ENCODE results near the gene CIRBP.

CIRBP gene

DNA sequence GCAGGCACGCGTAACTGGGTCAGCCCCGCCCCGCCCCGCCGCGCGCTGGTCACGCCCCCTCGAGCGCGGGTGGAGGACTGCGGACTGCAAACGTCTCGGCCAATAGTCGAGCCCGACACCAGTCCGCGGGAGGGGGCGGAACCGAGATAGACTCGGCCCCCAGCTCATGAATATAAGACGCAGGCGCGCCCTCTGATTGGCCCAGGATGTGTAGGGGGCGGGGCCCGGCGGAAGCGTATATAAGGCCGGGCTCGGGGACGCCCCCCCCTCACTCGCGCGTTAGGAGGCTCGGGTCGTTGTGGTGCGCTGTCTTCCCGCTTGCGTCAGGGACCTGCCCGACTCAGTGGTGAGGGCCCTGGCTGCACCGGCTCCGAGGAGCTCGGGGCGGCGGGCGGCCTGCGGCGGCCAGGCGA, at the start of gene CIRBP:
TSS of gene CIRBP (plus strand) at position 268 of the 413 bp plus-strand sequence. CDS start 1,602 bp downstream, outside the sequence.
- no peaks in the 10 kb centered on the region for H3K27me3 Mint-ChIP-seq
- ATAC-seq (ENCODE audit: low read depth) (peak; percentile 61), DNase-seq (ENCODE audit: low spot score in 2 of 2) (peak; percentile 97 to 100)
- peaks cover 58% of the 10 kb centered on the region for H3K4me1 Mint-ChIP-seq
- H3K4me3 Mint-ChIP-seq, result peak within 1 kb of the TSS; percentile 85
- H3K27ac Mint-ChIP-seq, result peak within 1 kb of the TSS; percentile 98
- H3K36me3 Mint-ChIP-seq, result peaks cover 33% of the 10 kb centered on the region
- no peaks in the 10 kb centered on the region for H3K9me3 Mint-ChIP-seq

DNA sequence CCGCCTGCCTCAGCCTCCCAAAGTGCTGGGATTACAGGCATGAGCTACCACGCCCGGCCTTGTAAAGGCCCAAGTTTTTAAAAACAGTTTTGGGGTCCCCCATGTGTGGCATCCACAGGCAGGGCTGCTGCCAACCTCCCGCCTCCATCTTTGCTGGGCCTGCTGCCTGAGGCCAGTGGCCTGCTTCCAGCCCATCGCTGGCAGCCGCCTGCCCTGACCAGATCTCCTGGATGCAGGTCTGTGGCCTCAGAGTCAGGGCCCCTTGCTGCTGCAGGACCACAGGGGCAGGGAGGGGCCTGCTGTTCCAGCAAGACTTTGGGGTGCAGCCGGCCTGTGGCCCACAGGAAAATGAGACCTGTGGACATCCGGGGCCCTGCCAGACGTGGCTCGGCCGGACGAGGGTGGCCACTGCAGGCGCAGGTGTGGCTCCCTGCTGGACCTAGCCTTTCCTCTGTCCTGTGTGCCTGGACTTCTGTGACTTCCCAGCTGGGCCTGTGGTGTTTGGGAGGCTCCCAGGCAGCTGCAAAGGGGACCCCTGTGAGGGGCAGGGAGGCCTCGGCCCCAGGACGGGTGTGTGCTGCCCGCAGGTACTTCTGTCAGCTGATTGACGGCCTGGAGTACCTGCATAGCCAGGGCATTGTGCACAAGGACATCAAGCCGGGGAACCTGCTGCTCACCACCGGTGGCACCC, 49.2 kb upstream of the CIRBP start:
- no peak for ATAC-seq (ENCODE audit: low read depth)
- H3K27me3 Mint-ChIP-seq, result no peaks in the 10 kb centered on the region
- H3K9me3 Mint-ChIP-seq, result no peaks in the 10 kb centered on the region
- peaks cover 2% of the 10 kb centered on the region for H3K4me1 Mint-ChIP-seq
- no peak overlapping the region for H3K4me3 Mint-ChIP-seq
- no peak for DNase-seq (ENCODE audit: low spot score in 2 of 2)
- H3K36me3 Mint-ChIP-seq, result no peaks in the 10 kb centered on the region
- no peak overlapping the region for H3K27ac Mint-ChIP-seq

DNA sequence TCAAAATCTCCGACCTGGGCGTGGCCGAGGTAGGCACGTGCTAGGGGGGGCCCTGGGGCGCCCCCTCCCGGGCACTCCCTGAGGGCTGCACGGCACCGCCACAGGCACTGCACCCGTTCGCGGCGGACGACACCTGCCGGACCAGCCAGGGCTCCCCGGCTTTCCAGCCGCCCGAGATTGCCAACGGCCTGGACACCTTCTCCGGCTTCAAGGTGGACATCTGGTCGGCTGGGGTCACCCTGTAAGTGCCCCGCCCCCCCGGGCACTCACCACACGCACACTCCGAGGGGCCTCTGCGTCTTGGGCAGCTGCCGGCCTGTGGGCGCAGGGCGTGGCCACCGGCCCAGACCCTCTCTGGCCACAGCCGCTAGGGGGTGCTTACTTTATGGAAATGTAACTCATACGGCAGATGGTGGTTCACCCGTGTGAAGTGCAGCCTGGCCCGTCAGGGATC, 48.6 kb upstream of the CIRBP start:
- Mint-ChIP-seq H3K4me3 (no peak overlapping the region), H3K36me3 (no peaks in the 10 kb centered on the region), H3K27ac (no peak overlapping the region), H3K9me3 (no peaks in the 10 kb centered on the region), H3K27me3 (no peaks in the 10 kb centered on the region), H3K4me1 (peaks cover 2% of the 10 kb centered on the region)
- ATAC-seq (ENCODE audit: low read depth) (no peak), DNase-seq (ENCODE audit: low spot score in 2 of 2) (no peak)

DNA sequence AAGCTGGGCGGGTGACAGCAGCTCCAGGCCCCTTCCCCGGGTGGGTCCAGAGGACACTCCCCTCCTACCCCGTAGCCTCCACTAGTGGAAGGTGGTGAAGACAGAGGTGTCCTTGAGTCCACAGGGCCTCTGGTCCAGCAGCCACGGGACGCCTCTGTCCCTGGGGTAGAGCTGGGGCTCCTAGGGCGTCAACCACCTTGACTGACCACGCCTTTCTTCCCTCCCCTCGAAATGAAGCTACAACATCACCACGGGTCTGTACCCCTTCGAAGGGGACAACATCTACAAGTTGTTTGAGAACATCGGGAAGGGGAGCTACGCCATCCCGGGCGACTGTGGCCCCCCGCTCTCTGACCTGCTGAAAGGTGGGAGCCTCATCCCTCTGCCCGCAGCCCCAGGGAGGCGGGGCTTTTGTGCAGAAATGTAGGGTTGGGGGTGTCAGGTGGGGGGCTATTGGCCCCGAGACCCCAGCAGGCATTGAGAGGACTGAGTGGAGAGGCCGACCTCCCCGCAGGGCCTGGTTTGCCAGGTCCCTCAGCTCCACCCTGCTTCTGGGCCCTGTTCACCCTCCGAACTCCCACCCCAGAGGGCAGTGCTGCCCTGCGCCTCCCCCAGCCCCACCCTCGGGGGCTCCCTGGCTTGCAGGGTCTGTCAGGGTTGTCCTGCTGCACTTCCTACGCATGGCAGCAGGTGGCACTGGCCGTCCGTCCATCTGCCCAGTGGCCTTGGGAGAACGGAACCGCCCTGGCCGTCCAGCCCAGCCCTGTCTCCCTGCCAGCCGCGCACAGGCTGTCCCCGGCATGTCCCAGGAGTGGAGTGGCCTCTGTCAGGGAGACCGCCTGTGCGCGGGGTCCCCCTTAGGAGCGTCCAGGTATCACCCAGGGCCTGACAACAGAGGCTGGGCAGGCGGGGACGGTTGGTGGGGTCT, 47.9 kb upstream of the CIRBP start:
- Mint-ChIP-seq H3K4me1 (no peaks in the 10 kb centered on the region), H3K36me3 (no peaks in the 10 kb centered on the region), H3K9me3 (no peaks in the 10 kb centered on the region), H3K27me3 (no peaks in the 10 kb centered on the region), H3K4me3 (no peak overlapping the region), H3K27ac (no peak overlapping the region)
- no peak for DNase-seq (ENCODE audit: low spot score in 2 of 2)
- no peak for ATAC-seq (ENCODE audit: low read depth)

DNA sequence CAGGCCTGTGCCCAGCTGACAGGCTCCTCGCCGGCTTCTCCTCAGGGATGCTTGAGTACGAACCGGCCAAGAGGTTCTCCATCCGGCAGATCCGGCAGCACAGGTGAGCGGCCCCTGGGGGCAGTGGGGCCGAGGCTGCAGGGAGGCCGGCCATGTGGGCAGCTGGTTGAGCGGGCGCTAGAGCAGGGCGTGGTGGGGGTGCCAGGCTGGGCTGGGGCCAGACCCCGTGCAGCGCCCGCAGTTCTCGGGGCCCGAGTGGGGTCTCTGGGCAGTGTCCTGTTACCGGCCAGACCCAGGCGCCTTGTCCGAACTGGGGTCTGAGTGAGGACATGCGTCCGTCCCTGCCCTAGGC, 47.3 kb upstream of the CIRBP start:
- Mint-ChIP-seq H3K4me3 (no peak overlapping the region), H3K9me3 (no peaks in the 10 kb centered on the region)
- ATAC-seq (ENCODE audit: low read depth), result no peak

DNA sequence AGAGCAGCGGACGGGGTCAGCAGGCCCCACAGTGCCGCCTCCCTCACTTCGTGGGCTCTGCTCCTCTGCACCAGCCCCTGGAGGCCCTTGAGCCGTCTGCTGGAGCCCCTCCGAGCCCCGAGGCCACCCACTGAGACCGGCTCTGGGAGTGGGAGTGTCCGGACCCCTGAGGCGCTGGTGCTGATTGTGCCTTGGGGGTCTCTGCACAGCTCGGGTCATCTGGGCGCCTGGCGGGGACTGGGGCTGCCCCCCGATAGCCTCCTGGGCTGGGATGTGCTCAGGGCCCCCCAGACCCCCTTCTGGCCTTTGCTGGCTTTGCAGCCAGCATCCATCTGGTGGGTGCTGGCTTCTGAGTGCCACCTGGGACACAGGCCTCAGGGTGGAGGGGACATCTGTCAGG, 46.7 kb upstream of the CIRBP start:
- H3K4me1 Mint-ChIP-seq, result no peaks in the 10 kb centered on the region
- no peaks in the 10 kb centered on the region for H3K36me3 Mint-ChIP-seq
- H3K4me3 Mint-ChIP-seq, result no peak overlapping the region
- peak; percentile 27 for ATAC-seq (ENCODE audit: low read depth)
- no peak for DNase-seq (ENCODE audit: low spot score in 2 of 2)
- H3K27ac Mint-ChIP-seq, result no peak overlapping the region
- H3K27me3 Mint-ChIP-seq, result no peaks in the 10 kb centered on the region
- H3K9me3 Mint-ChIP-seq, result no peaks in the 10 kb centered on the region

More for the DNA sequence above, 47.3 kb upstream of the CIRBP start:
- no peak overlapping the region for H3K27ac Mint-ChIP-seq
- H3K4me1 Mint-ChIP-seq, result no peaks in the 10 kb centered on the region
- H3K36me3 Mint-ChIP-seq, result no peaks in the 10 kb centered on the region
- H3K27me3 Mint-ChIP-seq, result no peaks in the 10 kb centered on the region
- no peak for DNase-seq (ENCODE audit: low spot score in 2 of 2)

DNA sequence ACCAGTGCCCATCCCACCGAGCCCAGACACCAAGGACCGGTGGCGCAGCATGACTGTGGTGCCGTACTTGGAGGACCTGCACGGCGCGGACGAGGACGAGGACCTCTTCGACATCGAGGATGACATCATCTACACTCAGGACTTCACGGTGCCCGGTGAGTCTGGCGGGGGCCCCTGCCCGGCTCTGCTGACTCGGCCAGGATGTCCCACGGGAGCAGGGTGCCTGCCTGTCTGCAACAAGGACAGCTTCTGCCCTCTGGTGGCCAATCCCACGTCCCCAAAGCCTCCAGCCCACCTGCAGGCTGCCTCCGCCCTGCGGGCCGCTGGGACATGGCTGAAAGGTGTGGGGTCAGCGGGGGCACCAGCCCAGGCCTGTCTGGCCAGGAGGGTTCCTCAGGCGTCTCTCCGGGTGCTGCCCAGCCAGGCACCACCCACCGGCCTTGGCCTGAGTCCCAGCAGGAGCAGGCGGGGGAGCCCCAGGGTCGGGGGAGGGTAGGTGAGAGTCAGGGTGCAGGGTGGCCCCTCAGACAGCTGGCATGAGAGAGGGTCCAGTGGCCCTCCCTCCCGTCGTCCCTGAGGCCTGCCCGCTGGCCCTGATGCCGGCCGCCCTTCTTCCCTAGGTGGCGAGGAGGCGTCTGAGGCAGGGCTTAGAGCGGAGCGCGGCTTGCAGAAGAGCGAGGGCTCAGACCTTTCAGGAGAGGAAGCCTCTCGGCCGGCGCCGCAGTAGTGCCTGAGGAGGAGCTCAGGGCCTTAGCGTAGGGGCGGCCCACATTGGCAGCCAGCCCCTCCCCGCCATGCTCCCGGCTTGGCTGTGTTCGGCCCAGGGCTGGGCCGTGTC, 45.9 kb upstream of the CIRBP start:
- Mint-ChIP-seq H3K9me3 (no peaks in the 10 kb centered on the region), H3K27me3 (no peaks in the 10 kb centered on the region), H3K27ac (no peak overlapping the region), H3K4me1 (no peaks in the 10 kb centered on the region), H3K36me3 (peaks cover 3% of the 10 kb centered on the region), H3K4me3 (no peak overlapping the region)
- ATAC-seq (ENCODE audit: low read depth) (peak; percentile 63), DNase-seq (ENCODE audit: low spot score in 2 of 2) (no peak)

DNA sequence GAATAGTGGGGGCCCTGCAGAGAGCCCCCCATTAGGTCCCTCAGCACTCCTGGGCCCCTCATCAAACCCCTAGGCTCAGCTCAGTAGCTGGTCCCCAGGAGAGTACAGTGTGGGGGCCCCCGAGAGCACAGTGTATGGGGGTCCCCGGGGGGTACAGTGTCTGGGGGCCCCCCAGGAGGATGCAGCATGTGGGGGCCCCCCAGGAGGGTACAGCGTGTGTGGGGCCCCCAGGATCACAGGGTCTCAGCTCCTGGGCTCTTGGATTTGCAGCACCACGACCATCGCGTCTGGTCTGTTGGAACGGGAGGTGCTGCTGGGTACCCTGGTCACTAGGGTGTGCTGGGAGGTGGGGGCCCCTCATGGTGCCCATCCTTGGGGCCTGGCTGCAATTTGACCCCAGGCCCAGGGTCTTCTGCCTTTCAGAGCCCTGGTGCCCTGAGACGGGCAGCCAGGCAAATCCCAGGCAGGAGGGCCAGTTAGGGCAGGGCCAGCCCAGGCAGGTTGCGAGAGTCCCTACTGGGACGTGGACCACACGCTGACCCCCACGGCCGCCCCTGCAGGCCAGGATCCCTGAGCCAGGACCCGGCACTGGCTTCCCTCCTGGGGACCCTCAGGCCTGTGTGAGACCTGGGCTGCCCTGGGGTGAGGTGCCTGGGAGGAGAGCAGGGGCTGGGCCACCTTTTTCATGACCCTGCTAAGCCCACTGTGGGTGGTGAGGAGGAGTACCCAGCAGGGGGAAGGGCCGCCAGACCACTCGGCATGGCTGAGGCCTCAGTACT, 44.9 kb upstream of the CIRBP start:
- DNase-seq (ENCODE audit: low spot score in 2 of 2) (no peak), ATAC-seq (ENCODE audit: low read depth) (no peak)
- Mint-ChIP-seq H3K27me3 (no peaks in the 10 kb centered on the region), H3K27ac (no peak overlapping the region), H3K4me3 (no peak overlapping the region), H3K4me1 (no peaks in the 10 kb centered on the region), H3K9me3 (no peaks in the 10 kb centered on the region), H3K36me3 (peaks cover 3% of the 10 kb centered on the region)

DNA sequence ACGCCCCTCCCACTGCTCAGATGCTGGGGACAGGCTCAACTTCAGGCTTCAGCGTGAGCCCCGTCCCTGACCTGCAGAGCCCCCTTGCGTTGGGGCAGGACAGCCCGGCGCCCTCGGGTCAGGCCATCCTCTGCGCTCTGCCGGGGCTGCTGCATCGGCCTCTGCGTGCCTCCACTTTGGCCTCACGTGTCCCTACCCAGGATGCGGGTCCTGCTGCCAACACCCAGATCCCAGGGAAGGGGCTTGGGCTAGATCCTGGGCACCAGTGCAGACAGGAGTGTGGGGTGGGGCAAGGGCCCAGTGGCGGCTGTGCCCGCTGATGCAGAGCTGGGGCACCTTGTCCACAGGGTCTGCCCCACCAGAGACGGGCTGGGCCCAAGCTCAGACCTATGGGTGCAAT, 44.3 kb upstream of the CIRBP start:
- Mint-ChIP-seq H3K4me1 (no peaks in the 10 kb centered on the region), H3K4me3 (no peak overlapping the region), H3K9me3 (no peaks in the 10 kb centered on the region), H3K27me3 (no peaks in the 10 kb centered on the region), H3K27ac (no peak overlapping the region), H3K36me3 (peaks cover 3% of the 10 kb centered on the region)
- ATAC-seq (ENCODE audit: low read depth) (no peak), DNase-seq (ENCODE audit: low spot score in 2 of 2) (no peak)

DNA sequence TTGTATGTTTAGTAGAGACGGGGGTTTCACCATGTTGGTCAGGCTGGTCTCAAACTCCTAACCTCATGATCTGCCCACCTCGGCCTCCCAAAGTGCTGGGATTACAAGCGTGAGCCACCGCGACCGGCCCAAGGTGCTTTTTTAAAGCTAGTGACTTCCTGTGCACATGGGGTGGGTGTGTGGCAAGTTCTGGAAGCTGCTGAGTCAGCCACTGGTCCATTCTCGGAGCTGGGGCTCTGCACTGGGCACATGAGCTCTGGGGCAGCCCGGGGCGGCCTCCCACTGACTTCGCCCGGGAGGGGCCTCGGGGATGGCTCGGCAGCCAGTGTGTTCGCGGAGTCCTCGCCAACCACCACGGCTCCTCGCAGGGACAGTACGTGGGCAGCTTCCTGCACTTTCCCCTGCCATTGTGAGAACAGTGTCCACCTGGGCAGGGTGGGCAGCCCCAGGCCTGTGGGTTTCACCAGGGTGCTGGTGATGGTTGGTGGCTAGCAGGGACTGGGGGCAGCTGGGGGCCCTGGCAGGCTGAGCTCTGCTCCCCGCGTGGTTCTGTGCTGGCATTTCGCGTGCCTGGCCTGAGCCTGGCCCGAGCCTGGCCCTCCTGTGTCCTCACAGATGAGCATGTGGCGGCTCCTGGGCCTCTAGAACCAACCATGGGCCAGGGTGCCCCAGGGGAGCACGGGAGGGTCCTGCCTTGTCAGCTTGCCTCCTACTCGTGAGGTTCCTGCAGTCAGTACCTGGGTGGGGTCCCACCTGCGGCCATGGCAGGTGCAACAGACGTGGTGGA, 43.5 kb upstream of the CIRBP start:
- DNase-seq (ENCODE audit: low spot score in 2 of 2), result no peak
- Mint-ChIP-seq H3K27me3 (no peaks in the 10 kb centered on the region), H3K9me3 (no peaks in the 10 kb centered on the region), H3K4me3 (no peak overlapping the region), H3K4me1 (no peaks in the 10 kb centered on the region), H3K27ac (no peak overlapping the region), H3K36me3 (peaks cover 3% of the 10 kb centered on the region)
- no peak for ATAC-seq (ENCODE audit: low read depth)

DNA sequence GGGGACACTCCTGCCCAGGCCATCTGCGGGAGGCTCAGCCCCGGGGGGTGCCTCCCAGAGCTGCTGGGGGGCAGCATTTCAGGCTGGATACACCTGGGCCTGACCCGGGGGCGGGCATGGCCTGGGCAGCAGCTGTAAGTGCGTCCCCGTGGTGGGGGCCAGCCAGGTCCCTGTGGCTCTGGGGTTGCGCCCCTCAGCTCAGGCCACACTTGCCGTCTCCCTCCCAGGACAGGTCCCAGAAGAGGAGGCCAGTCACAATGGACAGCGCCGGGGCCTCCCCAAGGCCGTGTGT, 43.0 kb upstream of the CIRBP start:
- H3K4me1 Mint-ChIP-seq, result no peaks in the 10 kb centered on the region
- H3K4me3 Mint-ChIP-seq, result no peak overlapping the region
- no peaks in the 10 kb centered on the region for H3K9me3 Mint-ChIP-seq
- DNase-seq (ENCODE audit: low spot score in 2 of 2), result no peak
- no peaks in the 10 kb centered on the region for H3K27me3 Mint-ChIP-seq
- no peak overlapping the region for H3K27ac Mint-ChIP-seq
- ATAC-seq (ENCODE audit: low read depth), result no peak
- H3K36me3 Mint-ChIP-seq, result peaks cover 3% of the 10 kb centered on the region

DNA sequence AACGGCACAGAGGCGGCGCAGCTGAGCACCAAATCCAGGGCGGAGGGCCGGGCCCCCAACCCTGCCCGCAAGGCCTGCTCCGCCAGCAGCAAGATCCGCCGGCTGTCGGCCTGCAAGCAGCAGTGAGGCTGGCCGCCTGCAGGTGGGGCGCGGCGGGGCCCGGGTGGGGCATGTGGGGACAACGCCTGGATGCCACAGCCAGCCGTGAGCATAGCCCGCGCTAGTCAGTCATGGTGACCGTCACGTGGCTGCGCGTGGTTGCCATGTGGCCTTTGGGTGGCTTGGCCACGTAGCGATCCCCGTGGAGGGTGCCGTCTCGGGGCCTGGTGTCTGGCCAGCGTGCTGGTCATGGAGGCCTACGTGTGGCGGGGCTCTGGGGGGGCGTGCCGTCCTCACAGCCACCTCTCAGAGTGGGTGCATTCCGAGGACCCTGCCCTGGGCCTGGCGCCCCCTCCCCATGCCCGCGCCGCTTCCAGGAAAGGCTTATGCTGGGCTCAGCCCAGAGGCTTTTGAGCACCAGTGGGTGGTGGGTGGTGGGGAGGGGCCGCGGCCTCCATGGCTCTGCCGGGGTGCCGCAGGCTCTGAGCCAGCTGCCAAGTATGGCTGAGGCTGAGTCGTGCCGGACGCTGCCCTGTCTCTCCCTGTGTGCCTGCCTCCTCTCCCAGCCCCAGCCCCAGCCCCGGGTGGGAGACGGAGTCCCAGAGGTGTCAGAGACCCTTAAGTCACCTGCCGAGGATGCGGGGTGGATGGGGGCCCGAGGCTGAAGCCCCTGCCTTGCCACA, 42.4 kb upstream of the CIRBP start:
- no peaks in the 10 kb centered on the region for H3K4me1 Mint-ChIP-seq
- no peak overlapping the region for H3K27ac Mint-ChIP-seq
- no peak overlapping the region for H3K4me3 Mint-ChIP-seq
- DNase-seq (ENCODE audit: low spot score in 2 of 2) (no peak), ATAC-seq (ENCODE audit: low read depth) (no peak)
- no peaks in the 10 kb centered on the region for H3K9me3 Mint-ChIP-seq
- no peaks in the 10 kb centered on the region for H3K27me3 Mint-ChIP-seq
- H3K36me3 Mint-ChIP-seq, result peaks cover 3% of the 10 kb centered on the region

Data from memory B cell (primary cell).